Fibroblast of lung (primary cell): ENCODE data around the gene USO1.

Experiments
- CTCF ChIP-seq, 2 donors: IDR thresholded peaks in 1 of 2; conservative IDR thresholded peaks in 1 of 2; 1 replicate in 1 of 2; 2 replicates in 1 of 2; pipeline ENCODE4 v1.5.1; 2011 to 2012; ENCODE audit warnings: low read length in 2 of 2, control low read depth in 1 of 2, inconsistent platforms in 1 of 2, low read depth in 1 of 2, mild to moderate bottlenecking in 1 of 2
- EZH2 ChIP-seq: IDR thresholded peaks from 2 replicates; pipeline ENCODE4 v1.5.1; 2012; ENCODE audit warnings: low read length, control low read depth, mild to moderate bottlenecking; ENCODE audit errors: missing control alignments

DNA sequence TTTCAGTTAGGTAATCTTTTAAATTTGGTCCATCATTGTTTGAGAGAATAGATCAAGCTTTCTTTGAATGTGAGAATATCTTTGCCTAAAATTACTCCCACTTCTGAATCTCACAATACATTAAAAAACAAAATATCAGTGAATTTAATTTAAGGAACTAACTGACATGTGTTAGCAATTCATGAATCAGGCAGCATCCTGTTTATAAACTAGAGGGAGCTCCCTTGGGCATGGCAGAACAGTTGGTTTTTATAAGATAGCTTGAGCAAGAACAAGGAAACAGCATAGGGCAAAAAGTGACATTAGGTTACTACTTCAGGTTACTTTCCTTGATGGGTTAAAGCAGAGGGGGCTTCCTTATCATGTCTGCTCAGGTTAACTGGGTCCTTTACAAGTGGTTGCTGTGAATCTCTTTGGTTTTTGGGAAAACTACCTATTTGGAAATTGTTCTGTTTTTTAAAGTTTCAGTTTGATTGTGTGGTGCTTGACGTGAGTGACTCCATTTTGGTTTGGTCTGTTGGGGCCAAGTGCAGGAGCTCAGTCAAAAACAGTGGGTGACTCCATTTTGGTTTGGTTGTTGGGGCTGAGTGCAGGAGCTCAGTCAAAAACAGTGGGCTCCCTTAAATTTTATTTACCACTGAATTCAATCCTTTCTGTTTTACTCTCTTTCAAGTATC lies 109.9 kb downstream of the USO1 start:
- TF ChIP-seq CTCF (conservative IDR thresholded peaks at IDR 0.05 in 1 of 2, IDR thresholded peaks at IDR 0.05 in 1 of 2; ENCODE audit: low read depth in 1 of 2, low read length in 2 of 2) (no peak), EZH2 (no peak)
